H9 (cell line): ENCODE results near the gene UCP2. TPM values are rescaled to one million over a fixed set of nuclear protein-coding genes. Genes with fewer than 3 reads are reported as not detected.

Source experiments
- DNase-seq: peaks from one replicate; pipeline ENCODE4 v3.0.0-alpha.2; 2017
- H2AFZ ChIP-seq: one replicate; pipeline ENCODE4 v1.6.1; 2013; ENCODE audit warnings: mild to moderate bottlenecking, low read length, control low read depth, moderate library complexity
- H2AK5ac ChIP-seq: 2 replicates; pipeline ENCODE4 v1.6.1; 2013; ENCODE audit warnings: low read length, control low read depth, mixed read lengths; ENCODE audit not compliant: insufficient read length
- H2BK120ac ChIP-seq: one replicate; pipeline ENCODE4 v1.6.1; 2013; ENCODE audit warnings: low read depth, mild to moderate bottlenecking, low read length, control low read depth, inconsistent platforms; ENCODE audit not compliant: poor library complexity, severe bottlenecking
- H2BK12ac ChIP-seq: 2 replicates; pipeline ENCODE4 v1.6.1; 2013; ENCODE audit warnings: low read length, control low read depth, mixed read lengths, low read depth; ENCODE audit not compliant: insufficient read length
- H2BK15ac ChIP-seq: 2 replicates; pipeline ENCODE4 v1.6.1; 2013; ENCODE audit warnings: low read depth, low read length, control low read depth
- H2BK20ac ChIP-seq: one replicate; pipeline ENCODE4 v1.6.1; 2013; ENCODE audit warnings: low read depth, mild to moderate bottlenecking, low read length, control low read depth, inconsistent platforms; ENCODE audit not compliant: poor library complexity, severe bottlenecking
- H2BK5ac ChIP-seq: 2 replicates; pipeline ENCODE4 v1.6.1; 2013; ENCODE audit warnings: low read length, control low read depth, mixed read lengths; ENCODE audit not compliant: insufficient read length
- H3K14ac ChIP-seq: 2 replicates; pipeline ENCODE4 v1.6.1; 2013; ENCODE audit warnings: low read length, control low read depth; ENCODE audit not compliant: insufficient read depth
- H3K18ac ChIP-seq: 2 replicates; pipeline ENCODE4 v1.6.1; 2013; ENCODE audit warnings: low read depth, mild to moderate bottlenecking, mixed read lengths, low read length, control low read depth; ENCODE audit not compliant: insufficient read length
- H3K23ac ChIP-seq: 2 replicates; pipeline ENCODE4 v1.6.1; 2013; ENCODE audit warnings: low read length, control low read depth, mixed read lengths, low read depth; ENCODE audit not compliant: insufficient read length
- H3K23me2 ChIP-seq: 2 replicates; pipeline ENCODE4 v1.6.1; 2013; ENCODE audit warnings: low read depth, mild to moderate bottlenecking, mixed read lengths, low read length, control low read depth; ENCODE audit not compliant: insufficient read length, poor library complexity, severe bottlenecking
- H3K27ac ChIP-seq: 2 replicates; pipeline ENCODE4 v1.5.1; 2013; ENCODE audit warnings: low read length, control low read depth, mixed read lengths, low read depth; ENCODE audit not compliant: insufficient read length
- H3K27me3 ChIP-seq: 2 replicates; pipeline ENCODE4 v1.6.1; 2013; ENCODE audit warnings: low read length, control low read depth, inconsistent platforms; ENCODE audit not compliant: insufficient read depth
- H3K4ac ChIP-seq: 2 replicates; pipeline ENCODE4 v1.6.1; 2013; ENCODE audit warnings: low read depth, mild to moderate bottlenecking, control low read depth, inconsistent platforms, low read length, moderate library complexity
- H3K4me1 ChIP-seq: 2 replicates; pipeline ENCODE4 v1.6.1; 2013; ENCODE audit warnings: low read length, control low read depth, inconsistent platforms; ENCODE audit not compliant: insufficient read depth
- H3K4me2 ChIP-seq: 2 replicates; pipeline ENCODE4 v1.6.1; 2013; ENCODE audit warnings: low read length, control low read depth, mixed read lengths; ENCODE audit not compliant: insufficient read length, insufficient read depth
- H3K56ac ChIP-seq: 2 replicates; pipeline ENCODE4 v1.6.1; 2013; ENCODE audit warnings: low read depth, mild to moderate bottlenecking, mixed read lengths, low read length, control low read depth; ENCODE audit not compliant: insufficient read length
- H3K79me1 ChIP-seq: 2 replicates; pipeline ENCODE4 v1.6.1; 2013; ENCODE audit warnings: low read depth, mild to moderate bottlenecking, moderate library complexity, low read length, control low read depth, inconsistent platforms; ENCODE audit not compliant: insufficient read depth, poor library complexity, severe bottlenecking
- H3K79me2 ChIP-seq: 2 replicates; pipeline ENCODE4 v1.6.1; 2013; ENCODE audit warnings: low read length, control low read depth, inconsistent platforms; ENCODE audit not compliant: insufficient read depth
- H3K9ac ChIP-seq: 2 replicates; pipeline ENCODE4 v1.6.1; 2013; ENCODE audit warnings: low read length, control low read depth, mixed read lengths; ENCODE audit not compliant: insufficient read length; ENCODE audit errors: extremely low read depth
- H3K9me3 ChIP-seq: one replicate; pipeline ENCODE4 v1.6.1; 2013; ENCODE audit warnings: low read depth, low read length, inconsistent platforms; ENCODE audit not compliant: control insufficient read depth
- H3T11ph ChIP-seq: one replicate; pipeline ENCODE4 v1.6.1; 2013; ENCODE audit warnings: mild to moderate bottlenecking, low read length, control low read depth, inconsistent platforms
- H4K20me1 ChIP-seq: one replicate; pipeline ENCODE4 v1.6.1; 2013; ENCODE audit not compliant: control insufficient read depth, insufficient read length, insufficient read depth
- H4K5ac ChIP-seq: 2 replicates; pipeline ENCODE4 v1.6.1; 2013; ENCODE audit warnings: low read depth, mild to moderate bottlenecking, mixed read lengths, low read length, control low read depth; ENCODE audit not compliant: insufficient read length
- H4K8ac ChIP-seq: replicated peaks from 2 replicates; pipeline ENCODE4 v1.6.1; 2013; ENCODE audit warnings: low read length, control low read depth, mixed read lengths, low read depth; ENCODE audit not compliant: insufficient read length
- H4K91ac ChIP-seq: 2 replicates; pipeline ENCODE4 v1.6.1; 2013; ENCODE audit warnings: low read depth, mild to moderate bottlenecking, moderate library complexity, mixed read lengths, low read length, control low read depth; ENCODE audit not compliant: insufficient read length
- H3K27ac Mint-ChIP-seq, 3 experiments: 2 replicates in 2 of 3; 3 replicates in 1 of 3; pipeline ENCODE4 v1.8.0; 2020 to 2021; ENCODE audit warnings: mixed read lengths in 3 of 3, mild to moderate bottlenecking in 1 of 3, moderate library complexity in 1 of 3
- H3K27me3 Mint-ChIP-seq: 2 replicates; pipeline ENCODE4 v1.8.0; 2021; ENCODE audit warnings: low read depth, mild to moderate bottlenecking, moderate library complexity, mixed read lengths
- H3K36me3 Mint-ChIP-seq, 3 experiments: 2 replicates in 2 of 3; 3 replicates in 1 of 3; pipeline ENCODE4 v1.8.0; 2020 to 2021; ENCODE audit warnings: low read depth in 3 of 3, mixed read lengths in 3 of 3; ENCODE audit not compliant: insufficient read depth in 1 of 3
- H3K4me1 Mint-ChIP-seq, 2 experiments: 2 replicates each; pipeline ENCODE4 v1.8.0; 2020; ENCODE audit warnings: mixed read lengths in 2 of 2
- H3K4me3 Mint-ChIP-seq, 2 experiments: 2 replicates in 1 of 2; 3 replicates in 1 of 2; pipeline ENCODE4 v1.8.0; 2020 to 2021; ENCODE audit warnings: mild to moderate bottlenecking in 2 of 2, mixed read lengths in 2 of 2, moderate library complexity in 1 of 2
- H3K9me3 Mint-ChIP-seq, 2 experiments: 2 replicates in 1 of 2; 3 replicates in 1 of 2; pipeline ENCODE4 v1.8.0; 2020; ENCODE audit warnings: mild to moderate bottlenecking in 2 of 2, mixed read lengths in 2 of 2, moderate library complexity in 1 of 2
- WGBS: extraction: QIAGEN DNeasy Blood & Tissue Kit; methylation state at CpG from one replicate; pipeline ENCODE4 v1.1.7; 2013; ENCODE audit warnings: missing lambda C conversion rate, low lambda C conversion rate, mixed read lengths; ENCODE audit not compliant: insufficient read length; ENCODE audit errors: extremely low coverage; 5-methylcytosine and 5-hydroxymethylcytosine counted together
- total RNA-seq: library from RNA; stranded (reverse); gene quantifications from 2 replicates; pipeline ENCODE4 v1.2.1, GENCODE V29; 2021
- TF ChIP-seq, protein P1 (sequence below): fragments of 200-600 bp; sonication (generic); conservative IDR thresholded peaks from 3 replicates; pipeline ENCODE4 v1.8.0; 2021; ENCODE audit warnings: antibody characterized with exemption, mild to moderate bottlenecking

The UCP2 gene
- total RNA-seq, 1 experiment from 2014 or later: 62.1 TPM

GRCh38 chr11:74017631-74018030 is 35.0 kb upstream of the UCP2 start:
- no peak overlapping the region for H4K5ac ChIP-seq
- no peak overlapping the region for H4K8ac ChIP-seq
- TF ChIP-seq, protein P1, sequence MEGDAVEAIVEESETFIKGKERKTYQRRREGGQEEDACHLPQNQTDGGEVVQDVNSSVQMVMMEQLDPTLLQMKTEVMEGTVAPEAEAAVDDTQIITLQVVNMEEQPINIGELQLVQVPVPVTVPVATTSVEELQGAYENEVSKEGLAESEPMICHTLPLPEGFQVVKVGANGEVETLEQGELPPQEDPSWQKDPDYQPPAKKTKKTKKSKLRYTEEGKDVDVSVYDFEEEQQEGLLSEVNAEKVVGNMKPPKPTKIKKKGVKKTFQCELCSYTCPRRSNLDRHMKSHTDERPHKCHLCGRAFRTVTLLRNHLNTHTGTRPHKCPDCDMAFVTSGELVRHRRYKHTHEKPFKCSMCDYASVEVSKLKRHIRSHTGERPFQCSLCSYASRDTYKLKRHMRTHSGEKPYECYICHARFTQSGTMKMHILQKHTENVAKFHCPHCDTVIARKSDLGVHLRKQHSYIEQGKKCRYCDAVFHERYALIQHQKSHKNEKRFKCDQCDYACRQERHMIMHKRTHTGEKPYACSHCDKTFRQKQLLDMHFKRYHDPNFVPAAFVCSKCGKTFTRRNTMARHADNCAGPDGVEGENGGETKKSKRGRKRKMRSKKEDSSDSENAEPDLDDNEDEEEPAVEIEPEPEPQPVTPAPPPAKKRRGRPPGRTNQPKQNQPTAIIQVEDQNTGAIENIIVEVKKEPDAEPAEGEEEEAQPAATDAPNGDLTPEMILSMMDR: no peak
- H3K79me2 ChIP-seq: no peaks in the 10 kb centered on the region
- Mint-ChIP-seq H3K4me1 (no peaks in the 10 kb centered on the region), H3K9me3 (no peaks in the 10 kb centered on the region), H3K36me3 (peaks cover 0 to 20% (median 9%) of the 10 kb centered on the region in 3 experiments; a peak in 5 of 7 replicates), H3K4me3 (no peak overlapping the region), H3K27me3 (no peaks in the 10 kb centered on the region; the same call in 1 of the 2 replicates), H3K27ac (no peak overlapping the region)
- no peak overlapping the region for H3K4ac ChIP-seq
- no peak overlapping the region for H3K23ac ChIP-seq
- whole genome bisulfite sequencing: no CpG with 5 or more reads among the region's 3 CpGs
- H3K18ac ChIP-seq: no peak overlapping the region
- no peak overlapping the region for H4K91ac ChIP-seq
- H3K23me2 ChIP-seq: no peaks in the 10 kb centered on the region
- no peak overlapping the region for H3K9ac ChIP-seq
- H3K27me3 ChIP-seq: no peaks in the 10 kb centered on the region
- no peaks in the 10 kb centered on the region for H4K20me1 ChIP-seq
- no peak overlapping the region for H3K27ac ChIP-seq
- no peak overlapping the region for H2AFZ ChIP-seq
- no peaks in the 10 kb centered on the region for H3K9me3 ChIP-seq
- no peak overlapping the region for H2BK15ac ChIP-seq
- no peaks in the 10 kb centered on the region for H3K4me1 ChIP-seq
- H2AK5ac ChIP-seq: no peak overlapping the region
- no peak overlapping the region for H2BK120ac ChIP-seq
- H3K79me1 ChIP-seq: no peaks in the 10 kb centered on the region
- H3K14ac ChIP-seq: no peak overlapping the region
- no peak overlapping the region for H3K4me2 ChIP-seq
- H2BK12ac ChIP-seq: no peak overlapping the region
- no peak overlapping the region for H3K56ac ChIP-seq
- no peak overlapping the region for H3T11ph ChIP-seq
- H2BK20ac ChIP-seq: no peak overlapping the region
- DNase-seq: no peak
- no peak overlapping the region for H2BK5ac ChIP-seq
